ENCODE data around the gene COBL. TPM values are rescaled to one million over a fixed set of nuclear protein-coding genes. Genes with fewer than 3 reads are reported as not detected.

COBL gene
- total and polyA plus RNA-seq, 2 of the 8 experiments (the other 6 are each of a cell fraction or from before 2014, with no cell fraction given), result 13.8 to 40.4 TPM

- Histone ChIP-seq H3K18ac (ENCODE audit: extremely low read depth, low read length) (no peak overlapping the region), H3K27me3 (replicated peaks in 1 of 4; ENCODE audit: control insufficient read depth in 3 of 4, extremely low read depth in 1 of 4, insufficient read depth in 3 of 4, low read length in 3 of 4) (no peaks in the 10 kb centered on the region), H3K23me2 (ENCODE audit: low read depth, low read length) (no peaks in the 10 kb centered on the region), H4K5ac (ENCODE audit: insufficient read length, low read depth, low read length) (no peak overlapping the region), H3K14ac (ENCODE audit: insufficient read length) (no peak overlapping the region), H3K27ac (ENCODE audit: low read depth, low read length) (no peak overlapping the region), H4K8ac (ENCODE audit: extremely low read depth, insufficient read depth, low read length) (no peak overlapping the region), H2AFZ (ENCODE audit: low read length) (no peak overlapping the region), H3K4me3 (ENCODE audit: extremely low read depth in 1 of 4, insufficient read depth in 2 of 4, low read depth in 3 of 4, low read length in 4 of 4) (no peak overlapping the region), H2BK120ac (replicated peaks; ENCODE audit: low read depth, low read length) (no peak overlapping the region), H2BK15ac (ENCODE audit: low read length) (no peak overlapping the region), H3K23ac (ENCODE audit: insufficient read length) (no peak overlapping the region), H4K91ac (replicated peaks; ENCODE audit: insufficient read length, low read length) (no peak overlapping the region), H2BK20ac (ENCODE audit: low read length) (no peak overlapping the region), H3K4me2 (ENCODE audit: insufficient read depth in 1 of 2, low read depth in 2 of 2, low read length in 2 of 2) (no peak overlapping the region), H2BK12ac (ENCODE audit: low read depth, low read length) (no peak overlapping the region), H2AK5ac (ENCODE audit: low read depth, low read length) (no peak overlapping the region), H3K4ac (replicated peaks; ENCODE audit: insufficient read length, low read depth, low read length) (no peak overlapping the region), H3K4me1 (replicated peaks in 1 of 4; ENCODE audit: control insufficient read depth in 3 of 4, insufficient read depth in 4 of 4, low read length in 3 of 4) (peaks cover 10 to 23% (median 13%) of the 10 kb centered on the region in 4 experiments), H3K79me1 (ENCODE audit: low read depth, low read length) (no peaks in the 10 kb centered on the region; the same call in 1 of the 2 replicates), H3K56ac (replicated peaks; ENCODE audit: insufficient read length, low read depth, low read length) (no peak overlapping the region), H2BK5ac (ENCODE audit: low read depth, low read length) (no peak overlapping the region), H3K79me2 (ENCODE audit: control insufficient read depth in 1 of 2, insufficient read depth in 2 of 2, low read length in 2 of 2) (no peaks in the 10 kb centered on the region), H4K20me1 (replicated peaks in 1 of 2; ENCODE audit: control insufficient read depth in 1 of 2, insufficient read depth in 2 of 2, low read length in 2 of 2) (no peaks in the 10 kb centered on the region), H3K9ac (replicated peaks in 1 of 4; ENCODE audit: extremely low read depth in 1 of 4, low read depth in 3 of 4, low read length in 3 of 4) (no peak overlapping the region), H3K9me3 (ENCODE audit: insufficient read depth in 2 of 2, low read depth in 1 of 2, low read length in 1 of 2) (no peaks in the 10 kb centered on the region), H3K36me3 (ENCODE audit: control insufficient read depth in 2 of 4, insufficient read depth in 4 of 4, low read length in 3 of 4) (peaks cover 3 to 5% (median 4%) of the 10 kb centered on the region in 4 experiments; a peak in 1 of 8 replicates)
- TF ChIP-seq SP4 (IDR thresholded peaks at IDR 0.05; ENCODE audit: low read length) (no peak), CREB1 (IDR thresholded peaks at IDR 0.05) (no peak), FOSL1 (IDR thresholded peaks at IDR 0.05; ENCODE audit: insufficient read depth, low read depth, low read length) (no peak), EZH2 (IDR thresholded peaks at IDR 0.05; ENCODE audit: low read depth, low read length, severe bottlenecking) (no peak), TCF12 (IDR thresholded peaks at IDR 0.05; ENCODE audit: low read depth, low read length) (no peak), JUND (IDR thresholded peaks at IDR 0.05; ENCODE audit: low read length) (no peak), NANOG (IDR thresholded peaks at IDR 0.05; ENCODE audit: insufficient read depth, low read depth, low read length, poor library complexity, severe bottlenecking) (no peak)
- 87% methylated on average over 3 of the region's 3 CpGs; no CpG with 5 or more reads in 1 of the 2 experiments for WGBS, 2 experiments (ENCODE audit: extremely low coverage in 1 of 2, insufficient coverage in 1 of 2, insufficient read length in 1 of 2, insufficient replicate concordance in 2 of 2, low coverage in 1 of 2, low lambda C conversion rate in 2 of 2, missing lambda C conversion rate in 1 of 2)
- ChIA-PET POLR2A (ENCODE audit: partially characterized antibody) (no interaction called here), CTCF (ENCODE audit: partially characterized antibody) (interaction anchor here (2.5 to 8.6 kb wide), 2 partner anchors 8 to 83 kb away, joined by 7 to 70 read pairs; no protein-coding TSS in a partner anchor)
- no peak for DNase-seq (ENCODE audit: low read depth in 1 of 2, low spot score in 2 of 2)
- no peak for FAIRE-seq
These were observed 238.6 kb downstream of the COBL start for GRCh38 chr7:51077987-51078370.
